ENCODE results near the gene ASGR2. TPM values are rescaled to one million over a fixed set of nuclear protein-coding genes. Genes with fewer than 3 reads are reported as not detected.
"Not testable (repeated sequence)": the region's sequence is repeated elsewhere in the genome, so short reads cannot be mapped to it uniquely, and the experiment has no call there.

ASGR2 gene
- total and polyA plus RNA-seq, 2 of the 13 experiments (the other 11 are each of a cell fraction or from before 2014, with no cell fraction given) = 320 to 754 TPM

DNA sequence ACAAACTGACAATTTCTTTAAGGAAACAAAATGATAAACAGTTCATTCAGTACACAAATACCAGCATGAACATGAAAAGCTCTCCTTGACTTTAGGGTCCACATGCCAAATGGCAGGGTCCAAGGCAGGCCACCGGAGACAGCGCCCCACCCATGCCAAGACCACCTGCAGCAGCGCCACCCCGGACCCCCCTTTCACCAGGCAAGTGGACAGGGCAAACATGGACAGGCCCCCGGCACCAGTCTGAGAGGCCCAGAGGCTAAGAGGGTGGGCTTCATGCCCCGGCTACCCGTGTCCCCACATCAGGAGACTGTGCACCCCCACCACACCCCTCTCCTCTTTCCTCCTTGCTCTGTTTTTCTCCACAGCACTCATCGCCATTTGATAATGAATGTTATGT, 14.7 kb upstream of the ASGR2 start (continued):
- TF ChIP-seq POLR2G (IDR thresholded peaks at IDR 0.05; ENCODE audit: low read depth, low read length) (no peak), KLF9 (CRISPR knock-in tag; IDR thresholded peaks at IDR 0.05; ENCODE audit: low read depth) (no peak)

GRCh38 chr17:7128160-7128559, 13.5 kb upstream of the ASGR2 start:
- FAIRE-seq (no peak), ATAC-seq (no peak), DNase-seq (ENCODE audit: low spot score) (no peak)
- intact Hi-C loops (cut with micrococcal nuclease; ENCODE audit: unreplicated experiment) (no loop called here), in situ Hi-C loops (cut with HindIII; ENCODE audit: extremely low pct_ligation_motif_present, low pct_unique_long_range_greater_than_20kb) (no loop called here)
- ChIA-PET CTCF (ENCODE audit: low intra/inter-chr PET ratio, low total read pairs) (no interaction called here), POLR2A (no interaction called here)
- H3K4me3 ChIP-seq (replicated peaks in 1 of 3; ENCODE audit: insufficient read depth in 1 of 3, low read depth in 2 of 3, low read length in 3 of 3) = no peak overlapping the region
- H2AFZ ChIP-seq (ENCODE audit: low read length) = no peak overlapping the region
- H4K20me1 ChIP-seq (ENCODE audit: insufficient read depth, low read length) = no peaks in the 10 kb centered on the region
- no TSS peak for BruUV-seq (replicated peaks)
- peaks cover 40% of the 10 kb centered on the region for H3K4me1 ChIP-seq (ENCODE audit: insufficient read depth, low read length)
- H3K4me2 ChIP-seq (ENCODE audit: low read depth, low read length) = no peak overlapping the region
- TF ChIP-seq, protein P1, sequence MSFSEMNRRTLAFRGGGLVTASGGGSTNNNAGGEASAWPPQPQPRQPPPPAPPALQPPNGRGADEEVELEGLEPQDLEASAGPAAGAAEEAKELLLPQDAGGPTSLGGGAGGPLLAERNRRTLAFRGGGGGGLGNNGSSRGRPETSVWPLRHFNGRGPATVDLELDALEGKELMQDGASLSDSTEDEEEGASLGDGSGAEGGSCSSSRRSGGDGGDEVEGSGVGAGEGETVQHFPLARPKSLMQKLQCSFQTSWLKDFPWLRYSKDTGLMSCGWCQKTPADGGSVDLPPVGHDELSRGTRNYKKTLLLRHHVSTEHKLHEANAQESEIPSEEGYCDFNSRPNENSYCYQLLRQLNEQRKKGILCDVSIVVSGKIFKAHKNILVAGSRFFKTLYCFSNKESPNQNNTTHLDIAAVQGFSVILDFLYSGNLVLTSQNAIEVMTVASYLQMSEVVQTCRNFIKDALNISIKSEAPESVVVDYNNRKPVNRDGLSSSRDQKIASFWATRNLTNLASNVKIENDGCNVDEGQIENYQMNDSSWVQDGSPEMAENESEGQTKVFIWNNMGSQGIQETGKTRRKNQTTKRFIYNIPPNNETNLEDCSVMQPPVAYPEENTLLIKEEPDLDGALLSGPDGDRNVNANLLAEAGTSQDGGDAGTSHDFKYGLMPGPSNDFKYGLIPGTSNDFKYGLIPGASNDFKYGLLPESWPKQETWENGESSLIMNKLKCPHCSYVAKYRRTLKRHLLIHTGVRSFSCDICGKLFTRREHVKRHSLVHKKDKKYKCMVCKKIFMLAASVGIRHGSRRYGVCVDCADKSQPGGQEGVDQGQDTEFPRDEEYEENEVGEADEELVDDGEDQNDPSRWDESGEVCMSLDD (CRISPR knock-in tag; IDR thresholded peaks at IDR 0.05; ENCODE audit: borderline replicate concordance) = no peak
- no peak for TF ChIP-seq ZNF605 (CRISPR knock-in tag; IDR thresholded peaks at IDR 0.05)
- no peak for TF ChIP-seq MXD1 (CRISPR knock-in tag; IDR thresholded peaks at IDR 0.05)
- TF ChIP-seq HIC2 (CRISPR knock-in tag; IDR thresholded peaks at IDR 0.05; ENCODE audit: low read depth) = no peak
- no peak for TF ChIP-seq KDM4B (CRISPR knock-in tag; IDR thresholded peaks at IDR 0.05)
- H3K27ac ChIP-seq (ENCODE audit: extremely low read length, insufficient read depth, low read length) = no peak overlapping the region
- H3K36me3 ChIP-seq (replicated peaks in 1 of 2; ENCODE audit: control insufficient read depth in 1 of 2, insufficient read depth in 2 of 2, low read length in 2 of 2) = no peaks in the 10 kb centered on the region
- H3K27me3 ChIP-seq (ENCODE audit: control insufficient read depth in 1 of 2, insufficient read depth in 2 of 2, low read length in 2 of 2) = no peaks in the 10 kb centered on the region
- H3K9me3 ChIP-seq (ENCODE audit: low read length) = no peaks in the 10 kb centered on the region
- H3K9ac ChIP-seq (ENCODE audit: insufficient read depth, low read depth, low read length) = no peak overlapping the region
- WGBS (ENCODE audit: low lambda C conversion rate) = 92% methylated on average over 5 of the region's 5 CpGs
- no peaks in the 10 kb centered on the region for H3K79me2 ChIP-seq (ENCODE audit: insufficient read depth, low read length)

- ATAC-seq; in situ Hi-C loops (cut with HindIII; ENCODE audit: extremely low pct_ligation_motif_present, low pct_unique_long_range_greater_than_20kb); H3K27ac ChIP-seq (ENCODE audit: extremely low read length, insufficient read depth, low read length); intact Hi-C loops (cut with micrococcal nuclease; ENCODE audit: unreplicated experiment); H3K9me3 ChIP-seq (ENCODE audit: low read length); H2AFZ ChIP-seq (ENCODE audit: low read length); H3K27me3 ChIP-seq (ENCODE audit: control insufficient read depth in 1 of 2, insufficient read depth in 2 of 2, low read length in 2 of 2); H3K9ac ChIP-seq (ENCODE audit: insufficient read depth, low read depth, low read length); H3K79me2 ChIP-seq (ENCODE audit: insufficient read depth, low read length); DNase-seq (ENCODE audit: low spot score); CTCF ChIA-PET (ENCODE audit: low intra/inter-chr PET ratio, low total read pairs); FAIRE-seq; H3K36me3 ChIP-seq (replicated peaks in 1 of 2; ENCODE audit: control insufficient read depth in 1 of 2, insufficient read depth in 2 of 2, low read length in 2 of 2); H3K4me2 ChIP-seq (ENCODE audit: low read depth, low read length); BruUV-seq (replicated peaks); H4K20me1 ChIP-seq (ENCODE audit: insufficient read depth, low read length); H3K4me3 ChIP-seq (replicated peaks in 1 of 3; ENCODE audit: insufficient read depth in 1 of 3, low read depth in 2 of 3, low read length in 3 of 3): not testable (repeated sequence)
- POLR2A ChIA-PET = interaction anchor here (2.0 kb wide), 1 partner anchor 10 kb away, joined by 5 read pairs; no protein-coding TSS in a partner anchor
- peaks cover 34% of the 10 kb centered on the region for H3K4me1 ChIP-seq (ENCODE audit: insufficient read depth, low read length)
- WGBS (ENCODE audit: low lambda C conversion rate) = 94% methylated on average over 5 of the region's 5 CpGs
Measured at GRCh38 chr17:7127501-7127900, 12.9 kb upstream of the ASGR2 start.
